NB4 (cell line): ENCODE data around the gene TMEM107.

Experiments used
- DNase-seq: peaks from one replicate; pipeline ENCODE4 v3.0.0; 2010; ENCODE audit warnings: low read depth
- H3K4me3 ChIP-seq: one replicate; pipeline ENCODE4 v1.5.1; 2011; ENCODE audit warnings: mild to moderate bottlenecking, low read depth, low read length, moderate library complexity
- CTCF ChIP-seq: IDR thresholded peaks from one replicate; pipeline ENCODE4 v1.5.1; 2012; ENCODE audit warnings: low read depth, low read length
- MAX ChIP-seq: IDR thresholded peaks from 2 replicates; pipeline ENCODE4 v1.6.1; 2011; ENCODE audit warnings: low read depth, low read length
- MYC ChIP-seq: IDR thresholded peaks from 2 replicates; pipeline ENCODE4 v1.6.1; 2011; ENCODE audit warnings: low read depth, low read length
- POLR2A ChIP-seq: IDR thresholded peaks from 2 replicates; pipeline ENCODE4 v1.6.1; 2011; ENCODE audit warnings: mild to moderate bottlenecking; ENCODE audit not compliant: insufficient read length; ENCODE audit errors: extremely low read depth

Gene TMEM107

GRCh38 chr17:8133399-8133798 is 42.8 kb downstream of the TMEM107 start:
- TF ChIP-seq MYC: no peak
- no peak for TF ChIP-seq CTCF
- DNase-seq: no peak

GRCh38 chr17:8131844-8132441 is 44.2 kb downstream of the TMEM107 start:
- no peak for DNase-seq
- TF ChIP-seq MAX (no peak), MYC (no peak), CTCF (no peak), POLR2A (no peak)
- H3K4me3 ChIP-seq: no peak overlapping the region

More at GRCh38 chr17:8133399-8133798, 42.8 kb downstream of the TMEM107 start:
- no peak overlapping the region for H3K4me3 ChIP-seq

- TF ChIP-seq CTCF (no peak), POLR2A (no peak), MAX (no peak), MYC (no peak)
- no peak for DNase-seq
- no peak overlapping the region for H3K4me3 ChIP-seq
Measured at GRCh38 chr17:8128125-8128784, 47.9 kb downstream of the TMEM107 start.

- DNase-seq: peak; percentile 49
- H3K4me3 ChIP-seq: peak overlapping the region; percentile 60
- TF ChIP-seq MAX (no peak), CTCF (no peak), MYC (no peak), POLR2A (no peak)
Measured at GRCh38 chr17:8126491-8127066, 49.6 kb downstream of the TMEM107 start.

GRCh38 chr17:8125947-8126490 is 50.2 kb downstream of the TMEM107 start:
- peak overlapping the region; percentile 58 for H3K4me3 ChIP-seq
- no peak for TF ChIP-seq CTCF
- no peak for TF ChIP-seq POLR2A
- no peak for TF ChIP-seq MAX
- TF ChIP-seq MYC: no peak
- DNase-seq: peak; percentile 41
